ENCODE data around the gene ZC2HC1B.
"Not testable (repeated sequence)": the region's sequence is repeated elsewhere in the genome, so short reads cannot be mapped to it uniquely, and the experiment has no call there.

- TF ChIP-seq ZNF384 (IDR thresholded peaks at IDR 0.05); FOXM1 (IDR thresholded peaks at IDR 0.05; ENCODE audit: borderline replicate concordance); SP1 (IDR thresholded peaks at IDR 0.05); L3MBTL2 (conservative IDR thresholded peaks at IDR 0.05); ELF4 (IDR thresholded peaks at IDR 0.05); PKNOX1 (IDR thresholded peaks at IDR 0.05): not testable (repeated sequence)
Measured at GRCh38 chr6:143917026-143917425, 52.8 kb downstream of the ZC2HC1B start.

Measured in HEK293T (cell line).